NCI-H146 treated with DMSO at 0.1 percent for 48 hours (cell line): Measurements from ENCODE around the gene NUDT9.
A peak's percentile ranks its signal among the peaks of the same experiment; 100 is the strongest.
"Not testable (repeated sequence)": the region's sequence is repeated elsewhere in the genome, so short reads cannot be mapped to it uniquely, and the experiment has no call there.

ENCODE experiments used
- DNase-seq: peaks from one replicate; lab custom pipeline; 2025; ENCODE audit not compliant: unreplicated experiment; lab: John Stamatoyannopoulos, UW

The NUDT9 gene

GRCh38 chr4:87406902-87407301 lies 15.5 kb upstream of the NUDT9 start:
- not testable (repeated sequence) for DNase-seq

- DNase-seq, result no peak
Measured at GRCh38 chr4:87409420-87409939, 12.9 kb upstream of the NUDT9 start.

DNA sequence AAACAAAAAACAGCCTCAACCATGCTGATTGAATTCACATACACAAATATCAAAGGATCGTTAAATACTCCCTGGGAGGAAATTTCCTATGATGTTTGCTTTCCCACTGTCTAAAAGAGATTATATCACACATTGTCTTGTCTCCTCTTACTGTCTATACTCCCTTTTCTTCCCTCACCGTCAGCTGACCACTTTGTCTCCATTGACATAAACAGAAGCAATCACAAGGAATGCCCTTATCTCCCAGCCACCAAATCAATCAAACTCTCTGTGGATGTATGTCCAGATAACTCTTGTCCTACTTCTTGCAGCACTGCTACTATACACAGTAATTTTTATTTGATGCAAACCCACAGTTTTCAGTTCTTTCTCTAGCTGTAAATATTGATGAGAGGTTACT lies 12.2 kb upstream of the NUDT9 start:
- no peak for DNase-seq

- DNase-seq, result no peak
Measured at GRCh38 chr4:87410679-87411078, 11.7 kb upstream of the NUDT9 start.

GRCh38 chr4:87414816-87415215 lies 7.6 kb upstream of the NUDT9 start:
- DNase-seq, result no peak

GRCh38 chr4:87416965-87417364 lies 5.4 kb upstream of the NUDT9 start:
- DNase-seq, result no peak

GRCh38 chr4:87418410-87418809 lies 4.0 kb upstream of the NUDT9 start:
- not testable (repeated sequence) for DNase-seq

DNA sequence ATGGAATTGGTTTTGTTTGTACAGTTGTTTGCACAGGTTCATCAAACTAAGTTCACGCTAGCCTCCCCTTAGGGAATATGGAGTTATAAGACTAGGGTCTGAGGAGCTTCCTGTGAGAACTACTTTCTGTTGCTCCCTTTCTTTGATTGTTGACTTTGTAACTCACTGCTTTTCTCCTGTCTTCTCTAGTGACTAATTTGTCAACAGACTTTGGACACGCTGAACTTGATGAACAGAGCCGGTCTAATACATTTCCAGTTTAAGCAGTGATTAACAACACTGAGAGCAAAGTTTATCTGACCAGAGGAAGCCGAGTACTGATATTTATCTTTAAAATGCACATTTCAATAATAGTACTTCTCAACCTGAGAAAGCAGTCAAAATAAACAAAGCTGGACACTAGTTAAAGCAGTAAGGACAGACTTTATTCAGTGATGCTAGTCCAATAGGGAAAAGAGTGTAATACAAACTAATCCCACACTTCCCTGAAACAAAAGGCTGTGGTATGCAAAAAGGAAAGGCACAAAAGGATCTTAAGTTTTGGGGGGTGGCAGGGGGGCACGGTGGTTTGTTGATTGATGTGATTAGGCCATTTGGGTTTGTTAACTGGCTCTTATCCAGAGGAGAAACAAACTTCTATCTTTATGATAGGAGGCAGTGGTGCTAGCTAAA lies 2.7 kb upstream of the NUDT9 start:
- peak; percentile 6 for DNase-seq

DNA sequence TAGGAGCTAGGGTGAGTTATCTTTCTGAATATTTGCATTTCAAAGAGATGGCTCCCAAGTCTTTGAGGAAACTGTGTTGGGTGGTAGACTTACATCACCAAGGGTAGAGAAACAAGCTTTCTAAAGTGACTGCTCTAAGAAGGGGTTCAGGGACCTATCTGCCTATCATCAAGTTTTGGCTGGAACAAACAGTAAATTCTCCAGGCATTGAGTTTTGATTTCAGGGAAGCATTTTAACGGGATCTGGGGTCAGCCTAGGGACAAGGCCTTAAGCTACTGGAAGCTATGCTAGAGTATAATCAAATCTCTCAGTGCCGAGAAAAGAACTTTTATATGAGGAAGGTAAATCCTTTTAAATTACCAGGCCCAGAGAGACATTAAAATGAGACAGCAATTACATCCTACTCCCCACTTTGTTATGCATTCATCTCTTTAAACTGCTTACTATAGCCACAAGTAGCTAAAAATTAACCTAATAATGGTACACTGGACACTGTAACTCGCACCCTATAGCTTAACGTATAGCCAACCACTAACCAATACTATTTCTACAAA lies 2.0 kb upstream of the NUDT9 start:
- no peak for DNase-seq

GRCh38 chr4:87423317-87424098 lies 1.1 kb downstream of the NUDT9 start:
- no peak for DNase-seq

- not testable (repeated sequence) for DNase-seq
Measured at GRCh38 chr4:87424099-87424543, 1.7 kb downstream of the NUDT9 start.

- DNase-seq, result no peak
Measured at GRCh38 chr4:87425711-87426110, 3.3 kb downstream of the NUDT9 start.

- DNase-seq, result no peak
Measured at GRCh38 chr4:87426865-87427517, 4.6 kb downstream of the NUDT9 start.

GRCh38 chr4:87427518-87427868 lies 5.1 kb downstream of the NUDT9 start:
- no peak for DNase-seq

GRCh38 chr4:87428979-87429378 lies 6.6 kb downstream of the NUDT9 start:
- DNase-seq, result no peak

GRCh38 chr4:87430038-87430437 lies 7.7 kb downstream of the NUDT9 start:
- no peak for DNase-seq

- no peak for DNase-seq
Measured at GRCh38 chr4:87433342-87433741, 11.0 kb downstream of the NUDT9 start.

GRCh38 chr4:87442889-87443288 lies 20.5 kb downstream of the NUDT9 start:
- DNase-seq, result no peak

- DNase-seq, result no peak
Measured at GRCh38 chr4:87444741-87445140, 22.4 kb downstream of the NUDT9 start.

DNA sequence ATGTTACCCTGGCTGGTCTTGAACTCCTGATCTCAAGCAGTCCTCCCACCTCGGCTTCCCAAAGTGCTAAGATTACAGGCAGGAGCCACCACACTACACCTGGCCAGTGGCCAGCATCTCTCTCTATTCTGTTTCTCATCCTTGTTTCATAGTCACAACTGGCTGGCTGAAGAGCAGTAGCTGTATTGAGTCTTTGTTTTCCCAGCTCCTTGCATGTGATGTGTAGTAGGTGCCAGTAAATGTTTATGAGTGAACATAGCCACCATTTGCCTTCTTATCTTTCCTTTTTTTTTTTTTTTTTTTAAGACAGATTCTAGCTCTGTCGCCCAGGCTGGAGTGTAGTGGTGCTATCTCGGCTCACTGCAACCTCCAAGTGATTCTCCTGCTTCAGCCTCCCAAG lies 23.6 kb downstream of the NUDT9 start:
- DNase-seq, result no peak

GRCh38 chr4:87446375-87446774 lies 24.0 kb downstream of the NUDT9 start:
- not testable (repeated sequence) for DNase-seq

GRCh38 chr4:87451537-87451936 lies 29.2 kb downstream of the NUDT9 start:
- DNase-seq, result no peak
